ENCODE data around the gene SMYD5. TPM values are rescaled to one million over a fixed set of nuclear protein-coding genes. Genes with fewer than 3 reads are reported as not detected.
A peak's percentile ranks its signal among the peaks of the same experiment; 100 is the strongest.

The SMYD5 gene
- total RNA-seq, 1 donor from 2014 or later, result 12.8 TPM

DNA sequence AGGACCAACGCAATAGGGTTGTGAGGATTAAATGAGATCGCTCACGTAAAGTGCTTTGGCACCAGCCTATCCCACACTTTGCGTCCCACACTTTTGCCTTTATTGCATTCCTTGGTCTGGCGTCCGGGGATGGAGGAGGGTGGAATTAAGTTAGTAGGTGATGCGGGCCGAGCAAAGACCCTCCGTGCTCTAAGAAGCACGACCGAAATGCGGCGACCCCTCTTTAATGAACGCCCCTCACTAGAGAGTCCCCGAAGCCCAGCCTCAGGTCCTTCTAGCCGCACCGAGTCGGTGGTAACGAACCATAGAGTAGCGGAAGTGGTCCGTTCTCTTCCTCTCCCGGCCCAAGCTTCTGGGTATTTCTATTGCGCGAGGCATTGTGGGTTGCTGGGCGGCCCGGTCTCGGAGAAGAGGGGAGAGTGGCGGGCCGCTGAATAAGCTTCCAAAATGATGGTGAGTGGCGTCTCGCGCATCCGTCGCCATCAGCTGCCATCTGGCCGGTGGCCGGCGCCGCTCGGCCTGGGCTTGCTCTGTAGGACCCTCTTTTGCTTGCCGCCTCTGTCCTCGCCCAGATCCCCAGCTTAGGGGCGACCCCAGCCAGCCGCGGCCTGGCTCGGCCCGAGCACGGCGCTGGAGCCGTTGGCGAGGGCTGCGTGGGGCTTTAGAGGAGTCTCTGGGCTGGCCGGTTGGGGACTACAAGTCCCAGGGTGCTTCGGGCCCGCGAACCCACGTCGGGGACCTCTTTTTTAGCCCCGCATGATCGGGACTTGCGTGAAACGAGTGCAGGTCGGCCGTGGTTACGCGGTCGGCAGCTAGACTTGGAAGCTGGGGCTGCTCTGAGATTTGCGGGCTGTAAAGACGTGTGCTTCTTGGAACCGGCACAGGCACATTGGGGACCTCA is 20.1 kb downstream of the SMYD5 start, which contains the start of gene CCT7:
Gene CCT7, plus strand, starts transcription at position 377 of the 901 bp plus-strand sequence. Its CDS starts 71 bp downstream, at position 448.
- H3K27me3 Mint-ChIP-seq (ENCODE audit: low read depth, unreplicated experiment), result no peaks in the 10 kb centered on the region
- no peak for TF ChIP-seq EZH2 (IDR thresholded peaks at IDR 0.05; ENCODE audit: insufficient read depth, low read length)
- TF ChIP-seq, protein P1, sequence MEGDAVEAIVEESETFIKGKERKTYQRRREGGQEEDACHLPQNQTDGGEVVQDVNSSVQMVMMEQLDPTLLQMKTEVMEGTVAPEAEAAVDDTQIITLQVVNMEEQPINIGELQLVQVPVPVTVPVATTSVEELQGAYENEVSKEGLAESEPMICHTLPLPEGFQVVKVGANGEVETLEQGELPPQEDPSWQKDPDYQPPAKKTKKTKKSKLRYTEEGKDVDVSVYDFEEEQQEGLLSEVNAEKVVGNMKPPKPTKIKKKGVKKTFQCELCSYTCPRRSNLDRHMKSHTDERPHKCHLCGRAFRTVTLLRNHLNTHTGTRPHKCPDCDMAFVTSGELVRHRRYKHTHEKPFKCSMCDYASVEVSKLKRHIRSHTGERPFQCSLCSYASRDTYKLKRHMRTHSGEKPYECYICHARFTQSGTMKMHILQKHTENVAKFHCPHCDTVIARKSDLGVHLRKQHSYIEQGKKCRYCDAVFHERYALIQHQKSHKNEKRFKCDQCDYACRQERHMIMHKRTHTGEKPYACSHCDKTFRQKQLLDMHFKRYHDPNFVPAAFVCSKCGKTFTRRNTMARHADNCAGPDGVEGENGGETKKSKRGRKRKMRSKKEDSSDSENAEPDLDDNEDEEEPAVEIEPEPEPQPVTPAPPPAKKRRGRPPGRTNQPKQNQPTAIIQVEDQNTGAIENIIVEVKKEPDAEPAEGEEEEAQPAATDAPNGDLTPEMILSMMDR (IDR thresholded peaks at IDR 0.05; ENCODE audit: insufficient read depth, low read depth, low read length), result no peak
- H3K27me3 ChIP-seq (ENCODE audit: insufficient read depth, low read length), result no peaks in the 10 kb centered on the region
- peaks cover 58% of the 10 kb centered on the region for H3K79me2 ChIP-seq (ENCODE audit: insufficient read depth, low read length)
- peak within 1 kb of the TSS; percentile 100 for H3K4me2 ChIP-seq (ENCODE audit: low read length)
- peak within 1 kb of the TSS; percentile 98 for H3K4me3 Mint-ChIP-seq (ENCODE audit: unreplicated experiment)
- H3K4me3 ChIP-seq (ENCODE audit: insufficient read depth, low read depth, low read length), result peak within 1 kb of the TSS; percentile 96
- peak within 1 kb of the TSS; percentile 92 for H3K27ac ChIP-seq (ENCODE audit: low read depth, low read length)
- no peaks in the 10 kb centered on the region for H3K9me3 Mint-ChIP-seq (ENCODE audit: unreplicated experiment)
- H3K4me1 Mint-ChIP-seq (ENCODE audit: low read depth, unreplicated experiment), result peaks cover 26% of the 10 kb centered on the region
- H3K36me3 Mint-ChIP-seq (ENCODE audit: low read depth, unreplicated experiment), result peaks cover 2% of the 10 kb centered on the region
- peaks cover 13% of the 10 kb centered on the region for H3K36me3 ChIP-seq (ENCODE audit: insufficient read depth, low read length)
- FAIRE-seq (no peak), DNase-seq (ENCODE audit: low read depth) (peak; percentile 84)
- peak within 1 kb of the TSS; percentile 95 for H3K9ac ChIP-seq (ENCODE audit: low read length)
- H3K27ac Mint-ChIP-seq (ENCODE audit: unreplicated experiment), result peak within 1 kb of the TSS; percentile 96
- peaks cover 26% of the 10 kb centered on the region for H3K4me1 ChIP-seq (ENCODE audit: insufficient read depth, low read length)
- peaks cover 47% of the 10 kb centered on the region for H4K20me1 ChIP-seq (ENCODE audit: insufficient read depth, low read length)
- H2AFZ ChIP-seq (ENCODE audit: low read depth, low read length), result peak within 1 kb of the TSS; percentile 97
- no peaks in the 10 kb centered on the region for H3K9me3 ChIP-seq (ENCODE audit: insufficient read depth, low read depth, low read length)

GRCh38 chr2:73235315-73236028 is 21.4 kb downstream of the SMYD5 start:
- Histone ChIP-seq H3K27me3 (ENCODE audit: insufficient read depth, low read length) (no peaks in the 10 kb centered on the region), H2AFZ (ENCODE audit: low read depth, low read length) (no peak overlapping the region), H3K27ac (ENCODE audit: low read depth, low read length) (no peak overlapping the region), H3K79me2 (ENCODE audit: insufficient read depth, low read length) (peaks cover 70% of the 10 kb centered on the region), H3K36me3 (ENCODE audit: insufficient read depth, low read length) (peaks cover 17% of the 10 kb centered on the region), H3K4me2 (ENCODE audit: low read length) (peak overlapping the region; percentile 100), H3K4me3 (ENCODE audit: insufficient read depth, low read depth, low read length) (peak overlapping the region; percentile 96), H3K9me3 (ENCODE audit: insufficient read depth, low read depth, low read length) (no peaks in the 10 kb centered on the region), H3K4me1 (ENCODE audit: insufficient read depth, low read length) (peaks cover 34% of the 10 kb centered on the region), H3K9ac (ENCODE audit: low read length) (peak overlapping the region; percentile 95), H4K20me1 (ENCODE audit: insufficient read depth, low read length) (peaks cover 60% of the 10 kb centered on the region)
- TF ChIP-seq EZH2 (IDR thresholded peaks at IDR 0.05; ENCODE audit: insufficient read depth, low read length), result no peak
- TF ChIP-seq, protein P1 (IDR thresholded peaks at IDR 0.05; ENCODE audit: insufficient read depth, low read depth, low read length), result no peak
- Mint-ChIP-seq H3K36me3 (ENCODE audit: low read depth, unreplicated experiment) (no peaks in the 10 kb centered on the region), H3K4me3 (ENCODE audit: unreplicated experiment) (peak overlapping the region; percentile 98), H3K4me1 (ENCODE audit: low read depth, unreplicated experiment) (peaks cover 38% of the 10 kb centered on the region), H3K27ac (ENCODE audit: unreplicated experiment) (peak overlapping the region; percentile 96), H3K9me3 (ENCODE audit: unreplicated experiment) (no peaks in the 10 kb centered on the region), H3K27me3 (ENCODE audit: low read depth, unreplicated experiment) (no peaks in the 10 kb centered on the region)
- DNase-seq (ENCODE audit: low read depth) (no peak), FAIRE-seq (no peak)

Measured in astrocyte (in vitro differentiated cells and primary cell).